Measurements from ENCODE around the gene SPATS2L. TPM values are rescaled to one million over a fixed set of nuclear protein-coding genes. Genes with fewer than 3 reads are reported as not detected.

SPATS2L gene
- total RNA-seq, 1 experiment from 2014 or later, result 47.3 TPM

- Histone ChIP-seq H2AK5ac (ENCODE audit: insufficient read length, low read length) (no peak overlapping the region), H3K4me1 (ENCODE audit: insufficient read depth, low read length) (peaks cover 23% of the 10 kb centered on the region; the same call in 1 of the 2 replicates), H3K27ac (ENCODE audit: insufficient read length, low read depth, low read length) (no peak overlapping the region), H2BK15ac (ENCODE audit: low read depth, low read length) (no peak overlapping the region), H3K56ac (ENCODE audit: insufficient read length, low read depth, low read length) (no peak overlapping the region), H3K79me1 (ENCODE audit: insufficient read depth, low read depth, low read length, poor library complexity, severe bottlenecking) (no peaks in the 10 kb centered on the region), H3K79me2 (ENCODE audit: insufficient read depth, low read length) (peaks cover 44% of the 10 kb centered on the region), H3K14ac (ENCODE audit: insufficient read depth, low read length) (peak overlapping the region; percentile 86), H3K9ac (ENCODE audit: extremely low read depth, insufficient read length, low read length) (peak overlapping the region; percentile 91), H4K5ac (ENCODE audit: insufficient read length, low read depth, low read length) (no peak overlapping the region), H2BK120ac (ENCODE audit: low read depth, low read length, poor library complexity, severe bottlenecking) (no peak overlapping the region), H3T11ph (ENCODE audit: low read length) (no peak overlapping the region), H2BK20ac (ENCODE audit: low read depth, low read length, poor library complexity, severe bottlenecking) (no peak overlapping the region), H3K23me2 (ENCODE audit: insufficient read length, low read depth, low read length, poor library complexity, severe bottlenecking) (peaks cover 12% of the 10 kb centered on the region), H4K20me1 (ENCODE audit: control insufficient read depth, insufficient read depth, insufficient read length) (no peaks in the 10 kb centered on the region), H3K18ac (ENCODE audit: insufficient read length, low read depth, low read length) (peak overlapping the region; percentile 64), H3K9me3 (ENCODE audit: control insufficient read depth, low read depth, low read length) (no peaks in the 10 kb centered on the region), H3K4ac (ENCODE audit: low read depth, low read length) (no peak overlapping the region), H4K8ac (replicated peaks; ENCODE audit: insufficient read length, low read depth, low read length) (no peak overlapping the region), H3K27me3 (ENCODE audit: insufficient read depth, low read length) (no peaks in the 10 kb centered on the region), H2BK12ac (ENCODE audit: insufficient read length, low read depth, low read length) (no peak overlapping the region), H3K23ac (ENCODE audit: insufficient read length, low read depth, low read length) (no peak overlapping the region), H4K91ac (ENCODE audit: insufficient read length, low read depth, low read length) (no peak overlapping the region), H2BK5ac (ENCODE audit: insufficient read length, low read length) (no peak overlapping the region), H2AFZ (ENCODE audit: low read length) (no peak overlapping the region), H3K4me2 (ENCODE audit: insufficient read depth, insufficient read length, low read length) (peak overlapping the region; percentile 78)
- peak; percentile 39 for DNase-seq
- TF ChIP-seq, protein P1, sequence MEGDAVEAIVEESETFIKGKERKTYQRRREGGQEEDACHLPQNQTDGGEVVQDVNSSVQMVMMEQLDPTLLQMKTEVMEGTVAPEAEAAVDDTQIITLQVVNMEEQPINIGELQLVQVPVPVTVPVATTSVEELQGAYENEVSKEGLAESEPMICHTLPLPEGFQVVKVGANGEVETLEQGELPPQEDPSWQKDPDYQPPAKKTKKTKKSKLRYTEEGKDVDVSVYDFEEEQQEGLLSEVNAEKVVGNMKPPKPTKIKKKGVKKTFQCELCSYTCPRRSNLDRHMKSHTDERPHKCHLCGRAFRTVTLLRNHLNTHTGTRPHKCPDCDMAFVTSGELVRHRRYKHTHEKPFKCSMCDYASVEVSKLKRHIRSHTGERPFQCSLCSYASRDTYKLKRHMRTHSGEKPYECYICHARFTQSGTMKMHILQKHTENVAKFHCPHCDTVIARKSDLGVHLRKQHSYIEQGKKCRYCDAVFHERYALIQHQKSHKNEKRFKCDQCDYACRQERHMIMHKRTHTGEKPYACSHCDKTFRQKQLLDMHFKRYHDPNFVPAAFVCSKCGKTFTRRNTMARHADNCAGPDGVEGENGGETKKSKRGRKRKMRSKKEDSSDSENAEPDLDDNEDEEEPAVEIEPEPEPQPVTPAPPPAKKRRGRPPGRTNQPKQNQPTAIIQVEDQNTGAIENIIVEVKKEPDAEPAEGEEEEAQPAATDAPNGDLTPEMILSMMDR (conservative IDR thresholded peaks at IDR 0.05), result no peak
- peak overlapping the region; percentile 76 to 86 for H3K4me3 Mint-ChIP-seq
- no CpG with 5 or more reads among the region's 120 CpGs for WGBS (ENCODE audit: extremely low coverage, insufficient read length, low lambda C conversion rate)
- peaks cover 50 to 53% of the 10 kb centered on the region in 2 experiments for H3K4me1 Mint-ChIP-seq
- no peaks in the 10 kb centered on the region for H3K27me3 Mint-ChIP-seq (ENCODE audit: low read depth)
- H3K27ac Mint-ChIP-seq, result peak overlapping the region in 1 of 3 experiments; percentile 41; a peak in 2 of 7 replicates
- peaks cover 0 to 3% (median 0%) of the 10 kb centered on the region in 3 experiments; a peak in 1 of 7 replicates for H3K36me3 Mint-ChIP-seq (ENCODE audit: insufficient read depth in 1 of 3, low read depth in 3 of 3)
- H3K9me3 Mint-ChIP-seq, result no peaks in the 10 kb centered on the region; a peak in 2 of 5 replicates
Observed at GRCh38 chr2:200306931-200307723, 634 bp downstream of the SPATS2L start.
